CD4-positive, alpha-beta T cell treated with Interleukin-15 for 4 hours (primary cell): ENCODE measurements around the gene IQCH.

Source experiments
- DNase-seq: peaks from one replicate; pipeline ENCODE4 v3.0.0-alpha.2; 2020; ENCODE audit warnings: low spot score

The IQCH gene

GRCh38 chr15:67300266-67301025 is 45.9 kb downstream of the IQCH start:
- DNase-seq, result no peak

- DNase-seq, result peak; percentile 57
Measured at GRCh38 chr15:67303490-67304363, 49.1 kb downstream of the IQCH start.

GRCh38 chr15:67304778-67305177 is 50.2 kb downstream of the IQCH start:
- DNase-seq, result no peak

- no peak for DNase-seq
Measured at GRCh38 chr15:67305506-67305905, 50.9 kb downstream of the IQCH start.

- no peak for DNase-seq
Measured at GRCh38 chr15:67307156-67307555, 52.6 kb downstream of the IQCH start.

- no peak for DNase-seq
Measured at GRCh38 chr15:67307889-67308597, 53.5 kb downstream of the IQCH start.

- DNase-seq, result no peak
Measured at GRCh38 chr15:67311731-67312130, 57.1 kb downstream of the IQCH start.

- DNase-seq, result no peak
Measured at GRCh38 chr15:67319961-67320360, 65.4 kb downstream of the IQCH start.

- DNase-seq, result no peak
Measured at GRCh38 chr15:67321352-67321751, 66.8 kb downstream of the IQCH start.

GRCh38 chr15:67322481-67322880 is 67.9 kb downstream of the IQCH start:
- DNase-seq, result no peak

- no peak for DNase-seq
Measured at GRCh38 chr15:67327312-67327711, 72.7 kb downstream of the IQCH start.

- DNase-seq, result no peak
Measured at GRCh38 chr15:67327737-67328136, 73.2 kb downstream of the IQCH start.

GRCh38 chr15:67329984-67330733 is 75.6 kb downstream of the IQCH start:
- DNase-seq, result no peak

- DNase-seq, result no peak
Measured at GRCh38 chr15:67331676-67332075, 77.1 kb downstream of the IQCH start.

GRCh38 chr15:67335026-67335425 is 80.4 kb downstream of the IQCH start:
- DNase-seq, result no peak

GRCh38 chr15:67335534-67336222 is 81.1 kb downstream of the IQCH start:
- no peak for DNase-seq

- no peak for DNase-seq
Measured at GRCh38 chr15:67340630-67341029, 86.0 kb downstream of the IQCH start.

GRCh38 chr15:67341539-67341938 is 87.0 kb downstream of the IQCH start:
- DNase-seq, result no peak

GRCh38 chr15:67343206-67343605 is 88.6 kb downstream of the IQCH start:
- DNase-seq, result no peak

GRCh38 chr15:67349634-67350033 is 95.0 kb downstream of the IQCH start:
- no peak for DNase-seq

GRCh38 chr15:67350042-67350441 is 95.5 kb downstream of the IQCH start:
- no peak for DNase-seq
